Progenitor cell of endocrine pancreas (in vitro differentiated cells): ENCODE measurements around the gene TLR7. TPM values are rescaled to one million over a fixed set of nuclear protein-coding genes. Genes with fewer than 3 reads are reported as not detected.

Source experiments
- DNase-seq: peaks from one replicate; pipeline ENCODE4 v3.0.0; 2021; ENCODE audit warnings: low spot score; ENCODE audit not compliant: unreplicated experiment
- H3K27ac Mint-ChIP-seq: 2 replicates; pipeline ENCODE4 v1.8.0; 2021; ENCODE audit warnings: mild to moderate bottlenecking, moderate library complexity, mixed read lengths
- H3K27me3 Mint-ChIP-seq: 2 replicates; pipeline ENCODE4 v1.8.0; 2021; ENCODE audit warnings: mixed read lengths
- H3K36me3 Mint-ChIP-seq: 2 replicates; pipeline ENCODE4 v1.8.0; 2022; ENCODE audit warnings: mixed read lengths; ENCODE audit not compliant: insufficient read depth
- H3K4me1 Mint-ChIP-seq: 2 replicates; pipeline ENCODE4 v1.8.0; 2021; ENCODE audit warnings: low read depth, mixed read lengths
- H3K4me3 Mint-ChIP-seq: 2 replicates; pipeline ENCODE4 v1.8.0; 2021; ENCODE audit warnings: low read depth, mild to moderate bottlenecking, moderate library complexity, mixed read lengths
- H3K9me3 Mint-ChIP-seq: 2 replicates; pipeline ENCODE4 v1.8.0; 2021; ENCODE audit warnings: low read depth, mixed read lengths
- CTCF ChIP-seq: fragments of 200-600 bp; sonication (generic); IDR thresholded peaks from one replicate; pipeline ENCODE4 v1.5.0; 2021; ENCODE audit warnings: antibody characterized with exemption, mild to moderate bottlenecking; ENCODE audit not compliant: unreplicated experiment
- total RNA-seq: library from RNA; stranded (reverse); gene quantifications from 2 replicates; pipeline ENCODE4 v1.2.1, GENCODE V29; 2021

TLR7 gene
- total RNA-seq, 1 donor from 2014 or later = 0.05 TPM

DNA sequence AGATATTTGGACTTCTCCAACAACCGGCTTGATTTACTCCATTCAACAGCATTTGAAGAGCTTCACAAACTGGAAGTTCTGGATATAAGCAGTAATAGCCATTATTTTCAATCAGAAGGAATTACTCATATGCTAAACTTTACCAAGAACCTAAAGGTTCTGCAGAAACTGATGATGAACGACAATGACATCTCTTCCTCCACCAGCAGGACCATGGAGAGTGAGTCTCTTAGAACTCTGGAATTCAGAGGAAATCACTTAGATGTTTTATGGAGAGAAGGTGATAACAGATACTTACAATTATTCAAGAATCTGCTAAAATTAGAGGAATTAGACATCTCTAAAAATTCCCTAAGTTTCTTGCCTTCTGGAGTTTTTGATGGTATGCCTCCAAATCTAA, 20.3 kb downstream of the TLR7 start:
- Mint-ChIP-seq H3K4me1 (no peaks in the 10 kb centered on the region), H3K27me3 (no peaks in the 10 kb centered on the region), H3K4me3 (no peak overlapping the region), H3K27ac (no peak overlapping the region), H3K36me3 (no peaks in the 10 kb centered on the region), H3K9me3 (peaks cover 17% of the 10 kb centered on the region)
- DNase-seq = no peak
- no peak for TF ChIP-seq CTCF

DNA sequence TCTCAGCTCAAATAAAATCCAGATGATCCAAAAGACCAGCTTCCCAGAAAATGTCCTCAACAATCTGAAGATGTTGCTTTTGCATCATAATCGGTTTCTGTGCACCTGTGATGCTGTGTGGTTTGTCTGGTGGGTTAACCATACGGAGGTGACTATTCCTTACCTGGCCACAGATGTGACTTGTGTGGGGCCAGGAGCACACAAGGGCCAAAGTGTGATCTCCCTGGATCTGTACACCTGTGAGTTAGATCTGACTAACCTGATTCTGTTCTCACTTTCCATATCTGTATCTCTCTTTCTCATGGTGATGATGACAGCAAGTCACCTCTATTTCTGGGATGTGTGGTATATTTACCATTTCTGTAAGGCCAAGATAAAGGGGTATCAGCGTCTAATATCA, 20.9 kb downstream of the TLR7 start:
- Mint-ChIP-seq H3K27me3 (no peaks in the 10 kb centered on the region), H3K9me3 (peaks cover 17% of the 10 kb centered on the region), H3K4me3 (no peak overlapping the region), H3K4me1 (no peaks in the 10 kb centered on the region), H3K36me3 (no peaks in the 10 kb centered on the region), H3K27ac (no peak overlapping the region)
- no peak for TF ChIP-seq CTCF
- DNase-seq = no peak

DNA sequence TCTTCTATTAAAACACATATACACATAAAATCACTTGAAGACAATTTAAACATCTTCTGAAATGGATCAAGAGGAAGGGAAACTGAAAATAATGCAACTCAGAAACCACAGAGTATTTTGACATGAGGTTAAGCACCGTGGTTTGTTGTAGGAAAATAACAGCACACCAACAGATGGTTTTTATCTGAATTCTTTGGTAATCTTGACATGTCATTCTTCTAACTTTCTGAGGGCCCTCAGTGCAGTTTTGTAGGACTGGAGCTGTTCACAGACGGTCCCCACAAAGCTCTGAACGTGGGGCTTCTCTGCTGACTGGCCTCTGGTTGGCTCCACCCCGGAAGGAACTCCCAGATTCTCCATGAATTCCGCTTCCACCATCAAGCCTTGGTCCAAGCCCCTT, 23.6 kb downstream of the TLR7 start:
- DNase-seq = no peak
- Mint-ChIP-seq H3K27ac (no peak overlapping the region), H3K4me1 (no peaks in the 10 kb centered on the region), H3K4me3 (no peak overlapping the region), H3K9me3 (peaks cover 14% of the 10 kb centered on the region), H3K36me3 (no peaks in the 10 kb centered on the region), H3K27me3 (no peaks in the 10 kb centered on the region)
- TF ChIP-seq CTCF = no peak

- H3K9me3 Mint-ChIP-seq = peaks cover 11% of the 10 kb centered on the region
Observed at GRCh38 chrX:12891171-12891570, 24.3 kb downstream of the TLR7 start.

GRCh38 chrX:12891915-12892506, 25.1 kb downstream of the TLR7 start:
- Mint-ChIP-seq H3K9me3 (peaks cover 10% of the 10 kb centered on the region), H3K27me3 (no peaks in the 10 kb centered on the region), H3K4me1 (no peaks in the 10 kb centered on the region), H3K4me3 (no peak overlapping the region), H3K36me3 (no peaks in the 10 kb centered on the region), H3K27ac (no peak overlapping the region)
- no peak for TF ChIP-seq CTCF
- DNase-seq = no peak

More at GRCh38 chrX:12891171-12891570, 24.3 kb downstream of the TLR7 start:
- Mint-ChIP-seq H3K36me3 (no peaks in the 10 kb centered on the region), H3K27ac (no peak overlapping the region), H3K4me3 (no peak overlapping the region), H3K4me1 (no peaks in the 10 kb centered on the region), H3K27me3 (no peaks in the 10 kb centered on the region)
- TF ChIP-seq CTCF = no peak
- no peak for DNase-seq
